ENCODE data around the gene ASCL4.

Gene ASCL4

DNA sequence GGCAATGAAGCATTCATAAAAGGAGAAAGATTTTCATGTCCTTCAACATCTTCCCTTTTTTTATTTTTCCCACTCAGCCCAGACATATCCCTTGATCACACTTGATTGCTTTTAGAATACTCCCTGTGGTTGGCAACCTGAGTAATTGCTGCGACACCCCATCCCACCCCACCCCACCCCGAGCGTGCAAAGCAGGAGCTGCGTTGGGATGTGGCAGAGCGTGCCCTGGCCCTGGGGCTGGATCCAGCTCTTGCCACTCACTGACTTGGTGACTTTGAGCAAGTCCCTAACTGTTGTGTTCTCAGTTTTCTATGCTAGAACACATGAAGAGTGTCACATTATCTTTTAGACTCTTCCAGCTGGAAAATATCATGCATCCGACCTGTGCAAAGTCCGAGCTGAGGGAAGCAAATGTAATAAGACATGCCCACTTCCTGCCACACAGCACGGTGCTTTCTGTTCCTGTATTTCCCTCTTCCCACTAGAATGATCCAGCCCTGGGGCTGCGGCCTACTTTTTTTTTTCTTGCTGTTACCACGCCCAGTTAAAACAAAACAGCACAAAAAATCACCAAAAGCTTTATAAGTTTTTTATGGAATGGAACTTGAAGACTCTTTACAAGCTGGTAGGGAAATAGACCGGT is 4.0 kb downstream of the ASCL4 start:
- DNase-seq (ENCODE audit: low read depth), result no peak

DNA sequence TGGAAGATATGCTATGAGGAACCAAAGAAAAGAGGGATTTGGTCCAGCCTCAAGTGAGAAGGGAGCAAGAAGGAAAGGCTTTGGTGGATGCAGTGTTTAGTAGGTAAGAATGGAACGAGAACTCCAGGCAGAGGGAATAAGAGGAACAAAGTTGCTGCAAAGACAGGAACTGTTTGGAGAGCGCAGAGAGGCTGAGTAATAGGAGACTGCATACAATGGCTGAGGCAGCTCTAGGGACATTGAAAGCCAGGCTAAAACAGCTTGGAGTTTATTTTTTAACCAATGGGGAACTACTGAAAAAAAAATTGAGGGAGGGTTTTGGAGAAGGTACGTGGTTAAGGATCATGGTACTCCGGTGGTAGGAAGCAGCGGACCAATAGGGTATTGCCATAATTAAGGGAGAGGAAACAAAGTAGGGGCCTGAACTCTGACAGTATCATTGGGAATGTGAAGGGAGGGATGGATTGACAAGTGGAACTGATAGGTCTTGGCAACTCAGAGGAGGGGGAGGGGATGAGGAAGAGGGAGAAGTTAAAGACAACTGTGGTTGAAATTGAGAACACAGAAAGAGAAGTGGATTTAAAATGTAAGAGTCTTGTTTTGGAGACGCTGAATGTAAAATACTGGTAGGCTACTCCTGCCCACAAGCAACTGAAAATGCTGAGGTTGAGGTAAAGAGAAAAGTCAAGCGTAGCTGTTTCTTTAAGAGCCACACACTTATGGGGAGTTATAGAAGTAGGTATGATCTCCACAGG is 4.8 kb downstream of the ASCL4 start:
- no peak for DNase-seq (ENCODE audit: low read depth)

DNA sequence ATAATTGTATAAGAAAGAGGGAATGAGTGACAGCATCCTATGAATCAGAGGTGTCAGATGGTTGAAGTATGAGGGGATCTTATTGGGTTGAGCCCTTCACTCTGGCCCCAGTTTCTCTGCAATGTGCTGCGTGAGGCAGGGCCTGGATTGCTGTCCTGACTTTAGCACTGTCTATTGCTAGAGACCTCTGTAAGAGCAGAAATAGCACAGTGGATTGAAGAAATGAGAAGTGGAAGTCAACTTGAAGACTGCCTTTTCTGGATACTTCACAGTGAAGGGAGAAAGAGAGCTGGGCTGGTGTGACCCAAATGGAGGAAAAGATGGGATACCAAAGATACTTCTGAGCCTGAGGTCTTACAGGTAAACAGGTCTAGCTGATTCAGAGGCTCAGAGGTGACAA is 5.8 kb downstream of the ASCL4 start:
- no peak for DNase-seq (ENCODE audit: low read depth)

DNA sequence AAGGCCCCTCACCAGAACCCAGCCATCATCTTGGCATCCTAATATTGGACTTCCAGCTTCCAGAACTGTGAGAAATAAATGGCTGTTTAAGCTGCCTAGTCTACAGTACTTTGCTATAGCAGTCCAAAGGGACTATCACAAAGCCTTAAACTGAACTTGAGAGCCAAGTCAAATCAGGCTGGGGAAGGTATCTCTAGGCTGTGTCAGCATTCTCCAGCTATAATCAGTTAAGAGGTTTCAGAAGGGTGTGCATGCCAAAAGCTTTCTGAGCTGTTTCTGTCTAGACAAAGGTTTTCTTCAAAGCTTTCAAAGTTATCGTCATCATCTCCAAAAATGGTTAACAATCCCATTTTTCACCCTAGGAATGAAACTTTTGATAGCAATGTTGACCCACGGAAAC is 7.6 kb downstream of the ASCL4 start:
- no peak for DNase-seq (ENCODE audit: low read depth)

DNA sequence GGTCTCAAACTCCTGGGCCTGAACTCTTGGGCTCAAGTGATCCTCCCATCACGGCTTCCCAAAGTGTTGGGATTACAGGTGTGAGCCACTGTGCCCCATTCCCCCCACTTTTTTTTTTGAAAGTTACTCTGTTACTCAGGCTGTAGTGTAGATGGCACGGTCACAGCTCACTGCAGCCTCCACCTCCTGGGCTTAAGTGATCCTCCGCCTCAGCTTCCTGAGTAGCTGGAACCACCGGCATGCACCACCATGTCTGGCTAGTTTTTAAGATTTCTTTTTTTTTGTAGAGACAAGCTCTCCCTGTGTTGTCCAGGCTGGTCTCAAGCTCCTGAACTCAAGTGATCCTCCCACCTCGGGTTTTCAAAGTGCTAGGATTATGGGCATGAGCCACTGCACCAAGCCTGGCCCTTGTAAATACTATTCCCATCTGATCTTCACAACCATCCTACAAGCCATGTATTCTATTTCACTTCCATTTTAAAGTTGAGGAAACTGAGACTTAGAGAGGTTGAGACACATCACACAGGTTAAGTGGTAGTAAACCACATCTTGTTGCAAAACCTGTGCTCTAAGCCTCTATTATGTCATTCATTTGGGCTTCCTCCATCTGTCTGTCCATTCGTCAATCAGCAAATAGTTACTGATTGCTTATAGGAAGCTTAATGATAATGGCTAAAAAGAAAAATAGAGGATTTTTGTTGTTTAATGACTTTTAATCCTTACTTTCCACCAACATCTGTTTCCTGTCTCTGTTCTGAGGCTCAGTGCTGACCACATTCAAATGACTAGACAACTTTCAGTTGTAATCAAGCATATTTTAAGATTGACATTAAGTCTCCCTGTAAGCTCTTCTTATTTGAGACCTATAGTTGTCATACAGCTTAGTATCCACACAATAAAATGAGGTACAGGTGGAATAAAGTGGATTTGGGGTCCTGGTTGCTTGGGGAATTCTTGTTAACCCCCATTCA is 9.2 kb downstream of the ASCL4 start:
- no peak for DNase-seq (ENCODE audit: low read depth)

DNA sequence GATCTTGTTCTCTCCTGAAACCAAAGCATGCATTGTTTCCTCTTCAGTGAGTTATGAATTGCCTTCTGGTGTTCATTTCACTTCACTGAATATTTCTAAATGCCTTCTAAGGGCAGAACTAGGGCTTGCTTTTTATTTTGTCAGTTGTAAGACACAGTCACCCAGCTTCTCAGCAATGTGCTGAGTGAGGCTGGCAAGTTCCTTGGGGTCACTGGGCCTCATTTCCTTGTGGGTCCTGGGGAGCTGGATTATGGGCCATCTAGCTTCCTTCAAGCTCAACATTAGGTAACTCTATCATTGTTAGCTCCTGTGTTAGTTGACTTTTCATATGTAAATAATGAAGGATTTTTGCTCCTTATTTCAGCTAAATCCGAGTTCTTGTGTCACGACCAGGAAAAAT is 13.8 kb downstream of the ASCL4 start:
- DNase-seq (ENCODE audit: low read depth), result no peak

DNA sequence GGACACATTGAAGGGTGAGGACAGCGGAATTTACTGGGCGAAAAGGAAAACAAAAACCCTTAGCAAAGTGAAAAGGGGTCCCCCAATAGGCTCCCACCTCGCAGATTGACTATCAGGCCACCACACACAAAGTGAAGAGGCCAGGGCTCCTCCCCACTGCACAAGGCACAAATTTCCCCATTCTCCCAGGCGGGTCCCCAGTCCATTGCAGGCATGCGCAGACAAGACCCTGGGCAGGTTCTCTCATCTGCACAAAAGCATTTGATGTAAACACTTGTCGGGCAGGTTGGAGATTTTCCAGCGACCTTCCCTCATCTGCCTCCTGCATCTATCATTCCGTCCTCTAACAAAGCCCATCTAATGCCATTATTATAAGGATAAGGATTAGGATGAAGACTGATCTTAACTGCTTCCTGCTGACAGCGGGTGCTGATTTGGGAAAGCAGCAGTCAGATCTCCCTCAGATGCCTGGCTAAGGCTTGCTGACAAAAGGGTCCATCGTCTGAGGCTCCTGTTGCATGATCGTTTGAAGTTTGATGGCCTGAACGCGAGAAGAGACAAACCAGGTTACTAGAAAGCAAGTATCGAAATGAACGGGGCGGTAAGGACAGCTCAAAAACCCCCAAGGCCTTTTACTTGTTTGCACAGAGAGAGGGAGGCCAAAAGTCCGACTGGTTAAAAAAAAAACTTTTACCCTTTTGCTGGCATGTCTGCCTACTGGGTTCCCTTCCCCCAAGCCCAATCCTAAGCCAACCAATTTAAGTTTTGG is 14.4 kb downstream of the ASCL4 start:
- DNase-seq (ENCODE audit: low read depth), result no peak

DNA sequence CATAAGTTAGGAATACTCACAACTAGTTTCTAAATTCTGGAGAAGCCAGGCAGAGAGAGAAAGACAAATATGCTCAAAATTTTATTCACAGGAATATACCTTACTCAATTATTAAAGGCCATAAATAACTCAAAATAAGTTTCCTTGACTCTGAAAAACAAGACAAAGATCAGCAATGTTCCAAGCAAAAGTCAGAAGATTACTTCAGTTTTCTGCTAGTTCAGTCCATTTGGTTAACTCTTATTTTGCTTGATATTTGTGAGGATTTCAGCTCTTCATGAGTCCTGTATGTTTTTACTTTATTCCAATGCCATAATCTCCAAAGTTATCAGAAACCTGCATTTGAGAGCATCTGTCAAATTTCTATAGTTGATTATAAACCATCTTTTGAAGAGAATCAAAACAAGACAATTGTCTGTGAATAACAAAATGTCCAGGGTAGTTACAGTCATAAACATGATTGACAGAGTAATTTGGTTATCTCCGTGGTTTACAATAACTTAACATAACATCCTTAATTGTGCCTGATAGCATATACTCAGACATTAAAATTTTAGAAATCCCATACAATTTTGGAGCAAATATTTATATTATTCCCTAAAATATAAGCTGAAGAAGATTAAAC is 17.1 kb downstream of the ASCL4 start:
- no peak for DNase-seq (ENCODE audit: low read depth)

DNA sequence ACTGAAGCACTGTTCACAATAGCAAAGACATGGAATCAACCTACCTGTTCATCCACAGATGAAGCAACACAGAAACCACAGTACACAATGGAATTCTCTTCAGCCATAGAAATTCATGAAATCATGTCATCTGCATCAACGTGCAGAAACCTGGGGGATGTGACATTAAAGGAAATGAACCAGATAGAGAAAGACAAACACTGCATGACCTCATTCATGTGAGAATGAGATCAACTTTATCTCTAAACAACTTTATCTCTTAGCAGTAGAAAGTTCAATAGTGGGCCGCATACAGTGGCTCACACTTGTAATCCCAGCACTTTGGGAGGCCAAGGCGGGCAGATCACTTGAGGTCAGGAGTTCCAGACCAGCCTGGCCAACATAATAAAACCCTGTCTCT is 19.9 kb downstream of the ASCL4 start:
- no peak for DNase-seq (ENCODE audit: low read depth)

DNA sequence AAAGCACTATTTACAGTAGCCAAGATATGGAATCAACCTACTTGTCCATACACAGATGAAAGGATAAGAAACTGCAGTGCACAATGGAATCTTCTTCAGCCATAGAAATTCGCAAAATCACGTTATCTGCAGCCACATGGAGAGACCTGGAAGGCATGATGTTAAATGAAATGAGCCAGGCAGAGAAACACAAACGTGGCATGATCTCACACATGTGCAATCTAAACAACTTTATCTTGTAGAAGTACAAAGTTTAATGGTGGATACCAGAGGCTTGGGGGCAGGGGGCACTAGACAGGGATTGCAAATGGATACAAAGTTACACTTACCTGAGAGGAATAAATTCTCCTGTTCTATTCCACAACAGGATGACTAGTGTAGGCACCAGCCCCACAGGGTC is 24.1 kb downstream of the ASCL4 start:
- no peak for DNase-seq (ENCODE audit: low read depth)

DNA sequence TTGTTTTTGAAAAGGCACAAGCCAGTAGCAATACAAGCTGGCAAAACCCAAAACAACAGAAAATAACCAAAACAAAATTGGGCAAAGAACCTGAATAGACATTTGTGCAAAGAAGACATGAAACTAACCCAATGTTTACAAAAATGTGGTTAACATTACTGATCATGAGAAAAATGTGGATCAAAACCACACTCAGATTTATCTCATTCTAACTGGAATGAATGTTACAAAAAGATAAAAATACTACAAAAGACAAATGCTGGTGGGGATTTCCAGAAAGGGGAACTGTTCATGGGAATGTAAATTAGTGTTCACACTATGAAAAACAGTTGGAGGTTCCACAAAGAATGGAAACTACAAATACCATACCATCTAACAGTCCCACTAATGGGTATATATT is 26.6 kb downstream of the ASCL4 start:
- DNase-seq (ENCODE audit: low read depth), result no peak

DNA sequence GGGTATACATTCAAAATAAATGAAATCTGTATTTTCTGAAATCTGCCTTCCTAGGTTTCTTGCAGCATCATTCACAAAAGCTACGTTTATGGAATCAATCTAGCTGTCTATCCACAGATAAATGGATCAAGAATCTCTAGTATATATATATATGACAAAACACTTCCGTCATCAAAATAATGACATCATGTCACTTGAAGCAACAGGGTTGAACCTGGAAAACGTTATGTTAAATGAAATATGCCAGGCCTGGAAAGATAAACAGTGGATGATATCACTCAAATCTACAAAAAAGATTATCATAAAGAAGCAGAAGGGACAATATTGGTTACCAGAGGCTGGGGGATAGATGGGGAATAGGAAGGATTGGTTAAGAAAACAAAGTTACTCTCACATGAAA is 28.6 kb downstream of the ASCL4 start:
- DNase-seq (ENCODE audit: low read depth), result no peak

DNA sequence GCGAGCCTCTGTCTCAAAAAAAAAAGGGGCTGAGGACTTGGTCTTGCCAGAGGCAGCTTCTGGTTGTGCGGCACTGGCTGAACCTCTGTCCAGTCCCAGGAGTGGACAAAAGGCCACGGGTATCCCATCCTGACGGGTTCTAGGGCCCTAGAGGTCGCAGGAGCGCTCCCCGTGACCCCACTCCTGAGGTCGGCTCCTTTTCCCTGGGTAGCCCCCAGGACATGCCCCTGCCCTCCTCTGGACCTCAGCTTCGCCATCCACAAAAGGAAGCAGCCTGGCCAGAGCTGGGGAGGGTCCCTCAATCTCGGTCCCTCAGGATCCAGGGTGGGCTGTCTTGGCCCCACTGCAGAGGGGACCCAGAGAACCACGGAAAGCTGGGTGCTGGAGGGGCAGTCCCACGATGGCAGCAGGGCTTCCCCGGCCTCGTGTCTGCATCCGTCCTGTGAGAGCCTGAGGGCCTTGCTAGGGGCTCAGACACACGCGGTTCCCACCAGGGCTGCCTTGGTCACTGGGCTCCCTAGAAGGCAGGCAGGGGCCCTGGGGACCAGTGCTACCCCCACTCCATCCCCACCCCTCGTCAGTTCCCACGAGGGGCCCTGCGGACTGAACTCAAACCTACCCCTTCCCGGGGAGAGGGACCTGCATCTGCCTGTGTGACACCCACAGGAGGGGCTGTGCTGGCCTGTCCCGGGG is 31.1 kb downstream of the ASCL4 start:
- DNase-seq (ENCODE audit: low read depth), result no peak

DNA sequence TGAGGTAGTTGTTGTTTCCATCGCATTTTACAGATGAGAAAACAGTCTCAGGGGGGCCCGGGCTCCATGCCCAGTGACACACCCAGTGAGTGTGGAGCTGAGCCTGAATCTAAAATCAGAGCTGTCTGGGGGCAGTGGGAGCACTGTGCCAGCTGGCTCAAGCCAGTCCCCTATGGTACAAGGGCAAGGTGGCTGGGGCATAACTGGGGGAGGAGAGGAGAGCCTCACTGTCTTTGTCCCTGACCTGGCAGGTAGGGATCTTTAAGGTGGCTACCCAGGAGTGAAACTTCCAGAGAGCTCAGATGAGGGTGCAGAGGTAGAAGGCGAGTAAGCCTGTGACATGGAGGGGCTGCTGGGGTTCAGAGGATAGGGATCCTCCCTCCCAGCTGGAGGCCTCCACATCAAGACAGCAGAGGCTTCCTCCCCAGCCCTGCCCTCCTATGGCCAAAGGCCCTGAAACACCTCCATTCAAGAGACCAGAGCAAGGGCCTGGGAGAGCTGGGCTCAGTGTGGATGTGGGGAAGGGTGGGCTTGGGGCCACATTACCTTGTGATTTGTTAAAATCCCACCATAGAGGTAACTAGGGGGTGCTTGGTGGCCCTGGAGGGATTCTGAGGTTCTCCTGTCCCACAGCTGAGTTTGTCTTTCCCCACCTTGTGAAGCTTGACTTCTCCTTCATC is 33.1 kb downstream of the ASCL4 start:
- no peak for DNase-seq (ENCODE audit: low read depth)

DNA sequence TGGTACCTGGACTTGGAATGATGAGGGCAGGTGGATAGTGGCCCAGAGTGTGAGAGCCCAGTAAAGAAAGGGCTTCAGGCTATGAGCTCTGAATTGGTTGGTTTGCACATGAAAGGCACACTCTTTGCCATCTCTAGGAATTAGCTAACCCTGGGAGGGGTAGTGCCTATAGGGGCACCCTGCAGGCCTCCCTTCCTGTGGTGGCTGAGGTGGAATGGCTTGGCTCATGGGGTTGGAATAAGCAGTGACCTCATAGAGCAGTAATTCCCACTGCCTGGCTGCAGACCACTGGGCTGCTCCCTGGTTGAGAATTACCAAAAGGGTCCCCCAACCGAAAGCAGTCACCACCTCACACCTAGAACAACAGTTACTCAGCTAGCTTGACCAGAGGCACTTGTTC is 42.7 kb downstream of the ASCL4 start:
- no peak for DNase-seq (ENCODE audit: low read depth)

DNA sequence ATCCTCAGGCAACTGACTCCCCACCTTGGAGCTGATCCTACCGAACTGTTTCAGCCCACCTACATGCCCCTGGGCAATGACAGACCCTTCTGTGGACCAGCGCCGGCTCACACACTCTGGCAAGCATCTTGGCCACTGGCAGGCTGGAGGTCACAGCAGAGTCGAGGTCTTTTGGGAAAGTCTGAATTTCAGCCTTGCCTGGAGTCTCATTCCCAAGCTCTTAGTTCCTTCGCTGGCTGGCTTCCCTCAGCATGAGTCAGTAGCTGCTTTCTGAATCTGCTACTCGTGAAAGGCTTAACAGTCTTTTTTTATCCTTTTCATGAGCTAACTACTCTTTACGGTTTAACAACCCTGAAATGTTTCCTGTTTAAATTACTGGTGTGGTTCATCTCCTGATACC is 44.5 kb downstream of the ASCL4 start:
- DNase-seq (ENCODE audit: low read depth), result no peak

DNA sequence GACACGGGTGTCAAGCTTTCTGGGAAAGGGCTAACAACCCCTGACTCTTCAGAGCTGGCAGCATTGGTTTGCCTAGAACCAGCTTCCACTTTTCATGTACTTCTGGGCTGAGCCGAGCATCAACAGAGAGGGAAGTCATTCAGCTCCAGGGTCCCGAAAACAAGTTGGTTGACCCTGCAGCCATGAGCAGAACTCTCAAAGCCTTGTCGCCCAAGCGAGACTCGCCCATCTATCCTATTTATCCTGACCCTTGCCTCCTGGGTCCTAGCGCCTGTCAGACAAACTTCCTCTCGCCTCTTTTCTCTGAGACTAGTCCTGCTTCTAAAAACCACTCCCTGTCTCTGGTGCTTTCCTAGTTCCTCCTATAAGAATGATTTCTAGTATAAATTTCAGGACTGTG is 47.9 kb downstream of the ASCL4 start:
- DNase-seq (ENCODE audit: low read depth), result no peak

Measured in activated T-helper 9 cell treated with anti-CD3 and anti-CD28 coated beads, Interleukin-2, amount 50 U/mL, for 16 hours (primary cell).